Stomach (tissue), 4 donors: Measurements from ENCODE around the gene WNT5B.

Experiments
- CTCF ChIP-seq, 7 experiments: fragments of 450-650 bp in 4 of 7; fragments of 200-600 bp in 3 of 7; sonication (generic) in 3 of 7; IDR thresholded peaks; one replicate each; pipeline ENCODE4 v1.5.1; 2016 to 2019; ENCODE audit warnings: antibody characterized with exemption in 7 of 7, control low read depth in 2 of 7, mild to moderate bottlenecking in 1 of 7
- POLR2A ChIP-seq, 4 donors: fragments of 450-650 bp; IDR thresholded peaks; one replicate each; pipeline ENCODE4 v1.6.1; 2016; ENCODE audit warnings: antibody characterized with exemption in 4 of 4, control low read depth in 2 of 4, mild to moderate bottlenecking in 1 of 4, moderate library complexity in 1 of 4
- POLR2AphosphoS5 ChIP-seq, 3 donors: sonication (generic); formaldehyde crosslinking; IDR thresholded peaks; one replicate each; pipeline ENCODE4 v1.6.1; 2016; ENCODE audit warnings: antibody characterized with exemption in 3 of 3

- no peak for TF ChIP-seq POLR2AphosphoS5 (IDR thresholded peaks at IDR 0.05)
- TF ChIP-seq CTCF (IDR thresholded peaks at IDR 0.05): no peak
- TF ChIP-seq POLR2A (IDR thresholded peaks at IDR 0.05): no peak
These were observed 22.9 kb downstream of the WNT5B start for GRCh38 chr12:1651946-1652345.
